ENCODE measurements around the gene FAXC. TPM values are rescaled to one million over a fixed set of nuclear protein-coding genes. Genes with fewer than 3 reads are reported as not detected.
A peak's percentile ranks its signal among the peaks of the same experiment; 100 is the strongest.

FAXC gene
- total and polyA plus RNA-seq, 10 donors = 0.05 to 1.0 (median 0.25) TPM; not detected in 1

- TF ChIP-seq POLR2A (IDR thresholded peaks at IDR 0.05) = no peak
- TF ChIP-seq, protein P1, sequence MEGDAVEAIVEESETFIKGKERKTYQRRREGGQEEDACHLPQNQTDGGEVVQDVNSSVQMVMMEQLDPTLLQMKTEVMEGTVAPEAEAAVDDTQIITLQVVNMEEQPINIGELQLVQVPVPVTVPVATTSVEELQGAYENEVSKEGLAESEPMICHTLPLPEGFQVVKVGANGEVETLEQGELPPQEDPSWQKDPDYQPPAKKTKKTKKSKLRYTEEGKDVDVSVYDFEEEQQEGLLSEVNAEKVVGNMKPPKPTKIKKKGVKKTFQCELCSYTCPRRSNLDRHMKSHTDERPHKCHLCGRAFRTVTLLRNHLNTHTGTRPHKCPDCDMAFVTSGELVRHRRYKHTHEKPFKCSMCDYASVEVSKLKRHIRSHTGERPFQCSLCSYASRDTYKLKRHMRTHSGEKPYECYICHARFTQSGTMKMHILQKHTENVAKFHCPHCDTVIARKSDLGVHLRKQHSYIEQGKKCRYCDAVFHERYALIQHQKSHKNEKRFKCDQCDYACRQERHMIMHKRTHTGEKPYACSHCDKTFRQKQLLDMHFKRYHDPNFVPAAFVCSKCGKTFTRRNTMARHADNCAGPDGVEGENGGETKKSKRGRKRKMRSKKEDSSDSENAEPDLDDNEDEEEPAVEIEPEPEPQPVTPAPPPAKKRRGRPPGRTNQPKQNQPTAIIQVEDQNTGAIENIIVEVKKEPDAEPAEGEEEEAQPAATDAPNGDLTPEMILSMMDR (IDR thresholded peaks at IDR 0.05 in 8 of 11, conservative IDR thresholded peaks at IDR 0.05 in 3 of 11) = no peak
- TF ChIP-seq POLR2AphosphoS5 (IDR thresholded peaks at IDR 0.05) = no peak
- Histone ChIP-seq H3K4me3 (no peak overlapping the region), H3K36me3 (no peaks in the 10 kb centered on the region), H3K27ac (no peak overlapping the region), H3K9me3 (no peaks in the 10 kb centered on the region), H3K27me3 (replicated peaks in 1 of 7) (no peaks in the 10 kb centered on the region), H3K4me1 (no peaks in the 10 kb centered on the region)
- no peak for DNase-seq
- intact Hi-C loops (cut with DNase I; ENCODE audit: low total_unique reads) = no loop called here
- 78 to 88% (median 84%) methylated on average over 2 of the region's 2 CpGs for WGBS, 5 donors
These were observed 62.0 kb downstream of the FAXC start for GRCh38 chr6:99287523-99287922.

DNA sequence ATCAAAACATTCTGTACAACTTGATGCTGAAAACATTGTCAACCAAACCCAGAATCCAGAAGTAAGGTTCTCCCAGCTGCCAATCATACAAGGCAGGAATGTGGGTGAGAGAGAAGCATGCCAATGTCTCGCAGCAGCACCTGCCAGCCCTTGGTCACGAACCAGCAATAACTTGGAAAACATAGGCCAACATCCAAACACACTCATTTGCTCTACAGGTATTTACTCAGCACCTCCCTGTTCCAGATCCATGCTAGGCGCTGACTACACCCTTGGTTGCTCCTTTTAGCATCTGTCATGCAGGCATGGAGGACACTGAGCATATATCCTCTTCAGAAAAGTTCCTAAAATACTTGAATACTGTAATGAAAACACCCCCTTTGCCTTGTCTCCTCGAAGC, 63.6 kb downstream of the FAXC start:
- Histone ChIP-seq H3K9me3 (no peaks in the 10 kb centered on the region), H3K27me3 (replicated peaks in 1 of 7) (no peaks in the 10 kb centered on the region), H3K27ac (peak overlapping the region in 1 of 8 donors; percentile 21), H3K4me1 (no peaks in the 10 kb centered on the region), H3K36me3 (no peaks in the 10 kb centered on the region), H3K4me3 (no peak overlapping the region)
- no peak for DNase-seq
- intact Hi-C loops (cut with DNase I; ENCODE audit: low total_unique reads) = no loop called here
- TF ChIP-seq, protein P1 (IDR thresholded peaks at IDR 0.05 in 8 of 11, conservative IDR thresholded peaks at IDR 0.05 in 3 of 11) = no peak
- TF ChIP-seq POLR2A (IDR thresholded peaks at IDR 0.05) (no peak), POLR2AphosphoS5 (IDR thresholded peaks at IDR 0.05) (no peak)
- WGBS, 5 donors = 53 to 74% (median 61%) methylated on average over 4 of the region's 4 CpGs

DNA sequence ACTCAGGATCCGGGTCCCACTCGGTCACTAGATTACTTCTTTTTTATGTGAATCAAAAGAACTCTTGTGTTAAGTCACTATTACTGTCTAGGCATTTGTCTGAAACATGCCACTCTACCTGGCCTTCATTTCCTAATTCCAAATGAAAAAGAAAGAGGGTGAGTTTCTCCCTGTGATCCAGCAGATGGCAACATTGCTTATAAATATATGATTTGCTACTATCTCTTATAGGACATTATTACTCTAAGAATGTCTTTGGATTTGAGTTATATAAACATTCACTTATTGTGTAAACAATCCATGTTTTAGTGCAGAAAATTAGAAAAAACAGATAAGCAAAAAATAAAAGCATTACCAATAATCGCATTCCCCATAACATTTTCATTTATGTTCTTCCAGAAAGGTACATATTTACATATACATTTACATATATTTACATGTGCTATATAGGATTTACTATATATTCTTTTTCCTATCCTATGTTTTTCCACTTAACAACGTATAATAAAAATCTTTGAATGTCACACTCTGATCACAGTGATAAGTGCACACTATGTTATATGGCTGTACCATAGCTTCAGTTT, 66.9 kb downstream of the FAXC start:
- Histone ChIP-seq H3K36me3 (no peaks in the 10 kb centered on the region), H3K9me3 (no peaks in the 10 kb centered on the region), H3K4me3 (no peak overlapping the region), H3K4me1 (no peaks in the 10 kb centered on the region), H3K27me3 (replicated peaks in 1 of 7) (no peaks in the 10 kb centered on the region), H3K27ac (no peak overlapping the region)
- WGBS, 5 donors = 75 to 82% (median 81%) methylated on average over 4 of the region's 4 CpGs
- no peak for TF ChIP-seq POLR2AphosphoS5 (IDR thresholded peaks at IDR 0.05)
- TF ChIP-seq, protein P1 (IDR thresholded peaks at IDR 0.05 in 8 of 11, conservative IDR thresholded peaks at IDR 0.05 in 3 of 11) = peak in 6 of 11 experiments; percentile 16 to 44 (median 36)
- intact Hi-C loops (cut with DNase I; ENCODE audit: low total_unique reads) = no loop called here
- DNase-seq = no peak

DNA sequence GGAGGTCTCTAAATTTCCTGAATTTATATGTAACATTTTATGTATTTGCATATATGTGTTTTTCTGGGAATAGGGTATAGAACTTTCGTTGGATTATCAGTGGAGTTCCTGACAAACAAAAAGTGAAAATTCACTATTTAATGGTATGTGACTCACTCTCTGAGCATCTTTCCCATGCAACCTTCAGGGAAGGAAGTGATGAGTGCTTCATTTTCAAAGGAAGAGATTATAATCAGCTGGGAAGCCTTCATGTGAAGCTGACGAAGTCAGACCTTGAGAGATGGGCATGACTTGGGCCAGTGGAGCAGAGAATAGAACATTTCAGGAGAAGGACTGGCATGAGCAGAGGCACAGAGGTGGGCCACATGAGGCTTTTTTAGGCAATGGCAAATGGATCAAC, 72.7 kb downstream of the FAXC start:
- TF ChIP-seq POLR2A (IDR thresholded peaks at IDR 0.05) = no peak
- TF ChIP-seq POLR2AphosphoS5 (IDR thresholded peaks at IDR 0.05) = no peak
- TF ChIP-seq, protein P1 (IDR thresholded peaks at IDR 0.05 in 8 of 11, conservative IDR thresholded peaks at IDR 0.05 in 3 of 11) = no peak
- H3K4me1 ChIP-seq = no peaks in the 10 kb centered on the region
- no peak for DNase-seq
- 42 to 67% (median 50%) methylated on average over 2 of the region's 2 CpGs for WGBS, 5 donors
- intact Hi-C loops (cut with DNase I; ENCODE audit: low total_unique reads) = no loop called here
- no peak overlapping the region for H3K4me3 ChIP-seq
- no peaks in the 10 kb centered on the region for H3K36me3 ChIP-seq
- peaks cover 0 to 7% (median 0%) of the 10 kb centered on the region in 7 donors for H3K27me3 ChIP-seq (replicated peaks in 1 of 7)
- no peaks in the 10 kb centered on the region for H3K9me3 ChIP-seq
- no peak overlapping the region for H3K27ac ChIP-seq
